ENCODE results near the gene VAT1L.

DNA sequence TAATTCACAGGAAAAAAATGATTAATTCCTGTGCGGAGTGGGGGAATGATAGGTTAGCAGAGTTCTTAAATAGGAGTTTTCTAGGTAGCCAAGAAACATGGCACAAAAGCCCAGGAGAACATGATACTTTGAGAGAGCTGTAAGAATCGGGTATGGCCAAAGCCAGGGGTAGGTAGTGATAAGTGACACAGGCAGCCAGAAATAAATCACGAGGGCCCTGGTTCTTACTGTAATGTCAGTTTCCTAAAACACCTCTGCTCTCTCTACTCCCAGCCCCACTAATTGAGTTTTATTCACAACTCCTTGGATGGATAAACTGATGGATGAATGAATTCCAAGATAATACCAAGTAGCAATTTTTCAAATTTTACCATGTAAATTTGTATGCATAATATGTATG, 54.1 kb downstream of the VAT1L start:
- TF ChIP-seq POLR2AphosphoS5 (IDR thresholded peaks at IDR 0.05; ENCODE audit: low read depth) (no peak), CTCF (conservative IDR thresholded peaks at IDR 0.05; ENCODE audit: low read depth in 2 of 2) (no peak), EZH2 (IDR thresholded peaks at IDR 0.05; ENCODE audit: low read depth, unreplicated experiment) (no peak), REST (IDR thresholded peaks at IDR 0.05; ENCODE audit: unreplicated experiment) (no peak), EZH2phosphoT487 (IDR thresholded peaks at IDR 0.05; ENCODE audit: unreplicated experiment) (no peak), CREB1 (CRISPR knock-in tag; IDR thresholded peaks at IDR 0.05; ENCODE audit: low read depth) (no peak), JUNB (IDR thresholded peaks at IDR 0.05; ENCODE audit: unreplicated experiment) (no peak), ETS1 (IDR thresholded peaks at IDR 0.05) (no peak), ZNF331 (CRISPR knock-in tag; IDR thresholded peaks at IDR 0.05; ENCODE audit: low read depth) (no peak)

All from GM23338 (cell line).